ENCODE measurements around the gene POU4F2. TPM values are rescaled to one million over a fixed set of nuclear protein-coding genes. Genes with fewer than 3 reads are reported as not detected.
"Not testable (repeated sequence)": the region's sequence is repeated elsewhere in the genome, so short reads cannot be mapped to it uniquely, and the experiment has no call there.

The POU4F2 gene
- total and polyA plus RNA-seq, 7 experiments from 2014 or later: not detected

DNA sequence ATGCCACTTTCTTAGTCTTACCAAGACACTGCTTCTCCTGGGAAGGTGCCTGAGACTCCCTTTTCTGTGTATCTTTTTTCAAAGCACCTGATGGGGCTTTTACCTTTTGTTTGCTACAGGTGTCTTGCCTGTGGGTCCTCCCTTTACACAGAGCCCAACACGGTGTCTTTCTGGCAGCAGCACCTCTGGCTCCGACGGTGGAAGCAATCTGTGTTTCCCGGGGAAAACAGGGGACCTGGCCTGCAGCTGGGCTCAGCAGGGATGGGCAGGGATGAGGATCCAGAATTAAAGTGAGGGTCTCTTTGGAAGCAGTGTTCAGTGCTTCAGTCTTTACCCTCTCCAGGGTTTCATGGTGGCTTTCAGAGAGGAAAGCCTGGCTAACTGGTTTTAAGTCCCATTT lies 11.3 kb downstream of the POU4F2 start:
- Mint-ChIP-seq H3K27me3 (peaks cover 78 to 85% (median 82%) of the 10 kb centered on the region in 5 donors), H3K4me1 (peaks cover 5 to 26% (median 11%) of the 10 kb centered on the region in 7 donors), H3K4me3 (no peak overlapping the region), H3K9me3 (peaks cover 0 to 15% (median 3%) of the 10 kb centered on the region in 11 donors), H3K27ac (no peak overlapping the region), H3K36me3 (peaks cover 0 to 7% (median 0%) of the 10 kb centered on the region in 5 donors)
- DNase-seq (no peak), ATAC-seq (no peak)
- Histone ChIP-seq H3K4me1 (ENCODE audit: control insufficient read depth in 2 of 2, insufficient read depth in 2 of 2, low read length in 2 of 2) (no peaks in the 10 kb centered on the region), H3K4me3 (ENCODE audit: low read length) (no peak overlapping the region), H3K9me3 (ENCODE audit: control insufficient read depth in 2 of 3, low read length in 3 of 3) (no peaks in the 10 kb centered on the region), H3K27ac (ENCODE audit: low read depth, low read length) (no peak overlapping the region), H3K36me3 (ENCODE audit: control insufficient read depth in 2 of 3, insufficient read depth in 3 of 3, low read length in 3 of 3) (no peaks in the 10 kb centered on the region), H3K27me3 (ENCODE audit: control insufficient read depth in 2 of 2, insufficient read depth in 2 of 2, low read length in 2 of 2) (peaks cover 0 to 15% of the 10 kb centered on the region in 2 donors)
- ChIA-PET CTCF (no interaction called here), POLR2A (no interaction called here)
- intact Hi-C loops (cut with micrococcal nuclease): no loop called here

DNA sequence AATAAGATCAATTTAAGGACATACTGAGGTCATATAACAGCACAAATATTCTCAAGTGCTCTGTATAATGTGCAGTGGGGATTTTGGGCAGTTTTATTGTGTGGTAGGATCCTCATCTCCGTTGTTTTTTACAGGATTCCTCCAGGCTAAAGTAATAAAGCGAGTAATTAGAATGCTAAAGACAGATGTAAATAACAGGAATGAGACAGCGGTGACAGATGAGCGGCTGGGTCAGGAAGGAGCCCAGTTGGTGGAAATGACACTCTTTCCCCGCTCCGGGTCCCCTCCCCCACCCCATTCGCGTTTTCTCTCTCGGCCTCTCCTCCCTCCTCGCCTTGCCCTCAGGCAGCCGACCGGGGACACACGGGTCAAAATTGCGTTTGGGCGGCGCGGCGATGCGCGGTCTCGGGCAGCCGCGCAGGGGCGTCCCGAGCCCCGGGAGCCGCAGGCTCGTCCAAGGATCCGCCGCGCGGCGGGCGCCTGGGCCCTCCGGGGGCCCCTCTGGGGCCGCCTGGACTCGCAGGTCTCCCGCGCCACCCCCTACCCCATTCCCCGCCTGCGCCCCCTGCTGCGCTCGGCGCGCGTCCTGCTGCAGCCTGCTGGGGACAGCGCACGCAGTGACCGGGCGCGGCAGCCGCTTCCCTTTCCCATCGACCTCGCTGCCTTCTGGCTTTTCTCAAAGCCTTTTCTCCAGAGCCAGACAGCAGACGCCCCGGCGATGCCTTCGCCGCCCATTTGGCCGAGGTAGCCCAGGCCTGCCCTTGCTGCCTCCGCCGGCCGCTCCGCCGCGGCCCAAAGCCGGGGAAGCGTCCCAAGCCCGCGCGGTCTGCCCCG lies 16.2 kb downstream of the POU4F2 start:
- no peak for ATAC-seq
- Mint-ChIP-seq H3K9me3 (peaks cover 0 to 13% (median 0%) of the 10 kb centered on the region in 11 donors), H3K27ac (no peak overlapping the region), H3K4me3 (peak overlapping the region; percentile 66 to 86 (median 78)), H3K4me1 (peaks cover 5 to 24% (median 14%) of the 10 kb centered on the region in 7 donors), H3K27me3 (peaks cover 75 to 83% (median 76%) of the 10 kb centered on the region in 5 donors), H3K36me3 (no peaks in the 10 kb centered on the region)
- H3K27ac ChIP-seq (ENCODE audit: low read depth, low read length): no peak overlapping the region
- H3K36me3 ChIP-seq (ENCODE audit: control insufficient read depth in 2 of 3, insufficient read depth in 3 of 3, low read length in 3 of 3): no peaks in the 10 kb centered on the region
- no peak for DNase-seq
- intact Hi-C loops (cut with micrococcal nuclease): no loop called here
- no peaks in the 10 kb centered on the region for H3K4me1 ChIP-seq (ENCODE audit: control insufficient read depth in 2 of 2, insufficient read depth in 2 of 2, low read length in 2 of 2)
- no peaks in the 10 kb centered on the region for H3K9me3 ChIP-seq (ENCODE audit: control insufficient read depth in 2 of 3, low read length in 3 of 3)
- H3K4me3 ChIP-seq (ENCODE audit: low read length): no peak overlapping the region
- POLR2A ChIA-PET: no interaction called here
- CTCF ChIA-PET: no interaction called here
- H3K27me3 ChIP-seq (ENCODE audit: control insufficient read depth in 2 of 2, insufficient read depth in 2 of 2, low read length in 2 of 2): peaks cover 0 to 15% of the 10 kb centered on the region in 2 donors

GRCh38 chr4:146655521-146655856 lies 16.8 kb downstream of the POU4F2 start:
- H3K4me3 Mint-ChIP-seq: peak overlapping the region in 9 of 10 donors; percentile 19 to 69 (median 56)
- Histone ChIP-seq H3K27ac (ENCODE audit: low read depth, low read length) (no peak overlapping the region), H3K36me3 (ENCODE audit: control insufficient read depth in 2 of 3, insufficient read depth in 3 of 3, low read length in 3 of 3) (no peaks in the 10 kb centered on the region), H3K4me3 (ENCODE audit: low read length) (no peak overlapping the region), H3K27me3 (ENCODE audit: control insufficient read depth in 2 of 2, insufficient read depth in 2 of 2, low read length in 2 of 2) (peaks cover 0 to 15% of the 10 kb centered on the region in 2 donors), H3K9me3 (ENCODE audit: control insufficient read depth in 2 of 3, low read length in 3 of 3) (no peaks in the 10 kb centered on the region), H3K4me1 (ENCODE audit: control insufficient read depth in 2 of 2, insufficient read depth in 2 of 2, low read length in 2 of 2) (no peaks in the 10 kb centered on the region)
- H3K9me3 Mint-ChIP-seq: peaks cover 0 to 13% (median 0%) of the 10 kb centered on the region in 11 donors
- peaks cover 5 to 24% (median 14%) of the 10 kb centered on the region in 7 donors for H3K4me1 Mint-ChIP-seq
- DNase-seq: no peak
- no peak overlapping the region for H3K27ac Mint-ChIP-seq
- no peak for ATAC-seq
- H3K36me3 Mint-ChIP-seq: no peaks in the 10 kb centered on the region
- ChIA-PET CTCF (no interaction called here), POLR2A (no interaction called here)
- intact Hi-C loops (cut with micrococcal nuclease): no loop called here
- H3K27me3 Mint-ChIP-seq: peaks cover 73 to 81% (median 78%) of the 10 kb centered on the region in 5 donors

DNA sequence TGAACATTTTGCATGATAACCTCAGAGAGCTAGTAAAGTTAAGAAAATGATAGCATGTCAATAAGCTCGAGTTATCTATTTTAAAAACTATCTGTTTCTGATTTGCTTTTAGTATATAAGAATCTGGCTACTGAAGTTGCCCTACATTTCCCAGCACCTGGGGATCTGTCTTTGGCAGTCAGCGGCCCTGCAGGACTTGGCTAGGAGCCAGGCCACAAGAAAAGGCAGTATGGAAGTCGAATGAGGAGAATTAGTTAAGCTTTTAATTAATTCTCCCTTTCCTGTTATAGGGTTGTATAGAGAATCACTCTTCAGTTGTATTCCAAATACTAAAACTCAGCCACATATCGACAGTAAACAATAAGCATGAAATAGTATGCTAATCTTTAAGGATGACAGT lies 22.7 kb downstream of the POU4F2 start:
- intact Hi-C loops (cut with micrococcal nuclease): no loop called here
- H3K4me1 Mint-ChIP-seq: no peaks in the 10 kb centered on the region
- H3K4me3 Mint-ChIP-seq: no peak overlapping the region
- ChIA-PET CTCF (no interaction called here), POLR2A (no interaction called here)
- H3K27ac ChIP-seq (ENCODE audit: low read depth, low read length): no peak overlapping the region
- peaks cover 0 to 6% of the 10 kb centered on the region in 2 donors for H3K27me3 ChIP-seq (ENCODE audit: control insufficient read depth in 2 of 2, insufficient read depth in 2 of 2, low read length in 2 of 2)
- H3K9me3 ChIP-seq (ENCODE audit: control insufficient read depth in 2 of 3, low read length in 3 of 3): no peaks in the 10 kb centered on the region
- peaks cover 0 to 16% (median 3%) of the 10 kb centered on the region in 11 donors for H3K9me3 Mint-ChIP-seq
- H3K27ac Mint-ChIP-seq: no peak overlapping the region
- no peaks in the 10 kb centered on the region for H3K4me1 ChIP-seq (ENCODE audit: control insufficient read depth in 2 of 2, insufficient read depth in 2 of 2, low read length in 2 of 2)
- no peak for ATAC-seq
- H3K36me3 Mint-ChIP-seq: peaks cover 0 to 3% (median 0%) of the 10 kb centered on the region in 5 donors
- H3K27me3 Mint-ChIP-seq: peaks cover 19 to 41% (median 37%) of the 10 kb centered on the region in 5 donors
- DNase-seq: no peak
- H3K4me3 ChIP-seq (ENCODE audit: low read length): no peak overlapping the region
- no peaks in the 10 kb centered on the region for H3K36me3 ChIP-seq (ENCODE audit: control insufficient read depth in 2 of 3, insufficient read depth in 3 of 3, low read length in 3 of 3)

GRCh38 chr4:146663968-146664311 lies 25.2 kb downstream of the POU4F2 start:
- H3K4me3 Mint-ChIP-seq; H3K27ac Mint-ChIP-seq; ATAC-seq; H3K4me1 Mint-ChIP-seq; DNase-seq; H3K36me3 Mint-ChIP-seq; CTCF ChIA-PET; H3K36me3 ChIP-seq (ENCODE audit: control insufficient read depth in 2 of 3, insufficient read depth in 3 of 3, low read length in 3 of 3); POLR2A ChIA-PET; H3K27ac ChIP-seq (ENCODE audit: low read depth, low read length); H3K4me3 ChIP-seq (ENCODE audit: low read length); intact Hi-C loops (cut with micrococcal nuclease); H3K4me1 ChIP-seq (ENCODE audit: control insufficient read depth in 2 of 2, insufficient read depth in 2 of 2, low read length in 2 of 2); H3K9me3 ChIP-seq (ENCODE audit: control insufficient read depth in 2 of 3, low read length in 3 of 3); H3K27me3 ChIP-seq (ENCODE audit: control insufficient read depth in 2 of 2, insufficient read depth in 2 of 2, low read length in 2 of 2): not testable (repeated sequence)
- H3K9me3 Mint-ChIP-seq: peaks cover 0 to 16% (median 3%) of the 10 kb centered on the region in 11 donors
- H3K27me3 Mint-ChIP-seq: peaks cover 2 to 26% (median 17%) of the 10 kb centered on the region in 5 donors

DNA sequence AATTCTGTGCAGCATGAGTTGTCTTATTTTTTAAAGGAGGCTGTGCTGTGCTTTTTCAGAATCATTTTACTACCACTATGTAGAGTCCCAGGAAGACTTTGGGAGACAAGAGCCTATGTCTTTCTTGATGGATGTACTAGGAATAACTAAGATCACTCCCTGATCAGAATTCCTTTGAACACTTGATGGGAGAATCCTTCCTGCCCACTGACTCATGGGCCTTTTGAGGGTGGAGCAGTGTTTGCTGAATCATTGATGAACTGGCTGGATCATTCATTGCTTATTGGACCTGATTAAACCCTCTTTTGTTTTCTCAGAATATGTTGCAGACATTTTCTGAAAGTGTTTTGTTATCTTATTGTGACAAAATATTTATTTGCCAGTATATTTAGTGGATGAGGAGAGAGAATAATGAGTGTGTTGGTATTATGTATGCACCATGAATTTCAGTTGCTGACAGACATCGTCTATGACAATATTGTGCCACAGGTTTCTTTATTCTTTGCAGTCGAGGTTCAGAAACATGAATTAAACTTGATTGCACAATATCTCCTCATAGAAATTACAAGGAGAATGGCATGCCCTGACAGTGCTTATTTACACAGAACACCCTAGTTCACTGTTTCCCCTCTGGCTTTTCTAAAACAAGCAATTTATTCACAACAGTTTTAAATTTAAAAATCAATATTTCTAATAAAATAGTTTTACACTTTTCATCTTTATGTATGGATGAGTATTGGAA lies 36.3 kb downstream of the POU4F2 start:
- Histone ChIP-seq H3K27me3 (ENCODE audit: control insufficient read depth in 2 of 2, insufficient read depth in 2 of 2, low read length in 2 of 2) (no peaks in the 10 kb centered on the region), H3K9me3 (ENCODE audit: control insufficient read depth in 2 of 3, low read length in 3 of 3) (no peaks in the 10 kb centered on the region), H3K4me3 (ENCODE audit: low read length) (no peak overlapping the region), H3K27ac (ENCODE audit: low read depth, low read length) (no peak overlapping the region), H3K4me1 (ENCODE audit: control insufficient read depth in 2 of 2, insufficient read depth in 2 of 2, low read length in 2 of 2) (no peaks in the 10 kb centered on the region), H3K36me3 (ENCODE audit: control insufficient read depth in 2 of 3, insufficient read depth in 3 of 3, low read length in 3 of 3) (no peaks in the 10 kb centered on the region)
- Mint-ChIP-seq H3K4me1 (no peaks in the 10 kb centered on the region), H3K27me3 (peaks cover 0 to 15% (median 14%) of the 10 kb centered on the region in 5 donors), H3K36me3 (no peaks in the 10 kb centered on the region), H3K9me3 (peaks cover 0 to 21% (median 5%) of the 10 kb centered on the region in 11 donors), H3K4me3 (no peak overlapping the region), H3K27ac (no peak overlapping the region)
- intact Hi-C loops (cut with micrococcal nuclease): no loop called here
- DNase-seq: no peak
- ChIA-PET POLR2A (no interaction called here), CTCF (no interaction called here)
- no peak for ATAC-seq

Measured in naive thymus-derived CD4-positive, alpha-beta T cell (primary cell).